HL-60 (cell line): ENCODE data around the gene BBS4.
A peak's percentile ranks its signal among the peaks of the same experiment; 100 is the strongest.

ENCODE experiments used
- DNase-seq, 2 experiments: peaks; one replicate each; pipeline ENCODE4 v3.0.0-alpha.2; 2010 to 2020; ENCODE audit warnings: low read depth in 1 of 2, low spot score in 1 of 2
- H3K27ac ChIP-seq: fragments of 250-450 bp; sonication (Bioruptor Pico); replicated peaks from 2 replicates; pipeline ENCODE4 v1.5.1; 2020; ENCODE audit warnings: mild to moderate bottlenecking, moderate library complexity
- H3K27me3 ChIP-seq: fragments of 250-450 bp; sonication (Bioruptor Pico); 2 replicates; pipeline ENCODE4 v1.5.1; 2021; ENCODE audit warnings: mild to moderate bottlenecking, moderate library complexity; ENCODE audit not compliant: insufficient read depth, poor library complexity, severe bottlenecking
- H3K4me3 ChIP-seq: replicated peaks from 2 replicates; pipeline ENCODE4 v1.5.1; 2011; ENCODE audit warnings: mild to moderate bottlenecking, control low read depth, low read length; ENCODE audit not compliant: insufficient read depth
- GABPA ChIP-seq: IDR thresholded peaks from 2 replicates; pipeline ENCODE4 v1.6.1; 2012; ENCODE audit warnings: low read depth
- POLR2AphosphoS5 ChIP-seq: IDR thresholded peaks from 2 replicates; pipeline ENCODE4 v1.6.1; 2012; ENCODE audit warnings: low read depth
- SPI1 ChIP-seq: IDR thresholded peaks from 2 replicates; pipeline ENCODE4 v1.6.1; 2012; ENCODE audit warnings: low read depth, mild to moderate bottlenecking, borderline replicate concordance
- TF ChIP-seq, protein P1 (sequence below): IDR thresholded peaks from 2 replicates; pipeline ENCODE4 v1.6.1; 2012; ENCODE audit warnings: low read depth; ENCODE audit not compliant: insufficient replicate concordance
- TF ChIP-seq, protein P2 (sequence below): IDR thresholded peaks from one replicate; pipeline ENCODE4 v1.5.1; 2011; ENCODE audit warnings: low read length, control low read depth, inconsistent platforms; ENCODE audit not compliant: insufficient read depth

BBS4 gene

DNA sequence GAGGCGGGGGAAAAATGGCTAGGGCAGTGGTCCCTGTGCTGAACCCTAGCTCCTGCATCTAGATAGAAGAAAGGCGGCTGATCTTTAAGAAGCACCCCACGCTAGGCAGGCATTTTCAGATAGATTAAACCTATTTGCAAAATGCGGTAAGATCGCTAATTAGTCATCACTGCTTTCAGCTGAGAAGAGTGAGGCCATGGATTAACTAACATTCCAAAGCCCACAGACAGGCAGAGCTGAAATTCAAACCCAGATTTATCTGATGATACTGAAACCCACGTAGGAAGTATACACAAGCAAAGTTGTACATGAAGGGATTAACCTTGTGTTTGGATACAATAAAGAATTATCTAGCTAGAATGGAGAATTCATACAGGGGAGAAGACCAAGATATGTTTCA is 92.8 kb downstream of the BBS4 start:
- TF ChIP-seq POLR2AphosphoS5 (no peak), SPI1 (no peak), GABPA (no peak)
- TF ChIP-seq, protein P1, sequence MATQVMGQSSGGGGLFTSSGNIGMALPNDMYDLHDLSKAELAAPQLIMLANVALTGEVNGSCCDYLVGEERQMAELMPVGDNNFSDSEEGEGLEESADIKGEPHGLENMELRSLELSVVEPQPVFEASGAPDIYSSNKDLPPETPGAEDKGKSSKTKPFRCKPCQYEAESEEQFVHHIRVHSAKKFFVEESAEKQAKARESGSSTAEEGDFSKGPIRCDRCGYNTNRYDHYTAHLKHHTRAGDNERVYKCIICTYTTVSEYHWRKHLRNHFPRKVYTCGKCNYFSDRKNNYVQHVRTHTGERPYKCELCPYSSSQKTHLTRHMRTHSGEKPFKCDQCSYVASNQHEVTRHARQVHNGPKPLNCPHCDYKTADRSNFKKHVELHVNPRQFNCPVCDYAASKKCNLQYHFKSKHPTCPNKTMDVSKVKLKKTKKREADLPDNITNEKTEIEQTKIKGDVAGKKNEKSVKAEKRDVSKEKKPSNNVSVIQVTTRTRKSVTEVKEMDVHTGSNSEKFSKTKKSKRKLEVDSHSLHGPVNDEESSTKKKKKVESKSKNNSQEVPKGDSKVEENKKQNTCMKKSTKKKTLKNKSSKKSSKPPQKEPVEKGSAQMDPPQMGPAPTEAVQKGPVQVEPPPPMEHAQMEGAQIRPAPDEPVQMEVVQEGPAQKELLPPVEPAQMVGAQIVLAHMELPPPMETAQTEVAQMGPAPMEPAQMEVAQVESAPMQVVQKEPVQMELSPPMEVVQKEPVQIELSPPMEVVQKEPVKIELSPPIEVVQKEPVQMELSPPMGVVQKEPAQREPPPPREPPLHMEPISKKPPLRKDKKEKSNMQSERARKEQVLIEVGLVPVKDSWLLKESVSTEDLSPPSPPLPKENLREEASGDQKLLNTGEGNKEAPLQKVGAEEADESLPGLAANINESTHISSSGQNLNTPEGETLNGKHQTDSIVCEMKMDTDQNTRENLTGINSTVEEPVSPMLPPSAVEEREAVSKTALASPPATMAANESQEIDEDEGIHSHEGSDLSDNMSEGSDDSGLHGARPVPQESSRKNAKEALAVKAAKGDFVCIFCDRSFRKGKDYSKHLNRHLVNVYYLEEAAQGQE, result no peak
- TF ChIP-seq, protein P2, sequence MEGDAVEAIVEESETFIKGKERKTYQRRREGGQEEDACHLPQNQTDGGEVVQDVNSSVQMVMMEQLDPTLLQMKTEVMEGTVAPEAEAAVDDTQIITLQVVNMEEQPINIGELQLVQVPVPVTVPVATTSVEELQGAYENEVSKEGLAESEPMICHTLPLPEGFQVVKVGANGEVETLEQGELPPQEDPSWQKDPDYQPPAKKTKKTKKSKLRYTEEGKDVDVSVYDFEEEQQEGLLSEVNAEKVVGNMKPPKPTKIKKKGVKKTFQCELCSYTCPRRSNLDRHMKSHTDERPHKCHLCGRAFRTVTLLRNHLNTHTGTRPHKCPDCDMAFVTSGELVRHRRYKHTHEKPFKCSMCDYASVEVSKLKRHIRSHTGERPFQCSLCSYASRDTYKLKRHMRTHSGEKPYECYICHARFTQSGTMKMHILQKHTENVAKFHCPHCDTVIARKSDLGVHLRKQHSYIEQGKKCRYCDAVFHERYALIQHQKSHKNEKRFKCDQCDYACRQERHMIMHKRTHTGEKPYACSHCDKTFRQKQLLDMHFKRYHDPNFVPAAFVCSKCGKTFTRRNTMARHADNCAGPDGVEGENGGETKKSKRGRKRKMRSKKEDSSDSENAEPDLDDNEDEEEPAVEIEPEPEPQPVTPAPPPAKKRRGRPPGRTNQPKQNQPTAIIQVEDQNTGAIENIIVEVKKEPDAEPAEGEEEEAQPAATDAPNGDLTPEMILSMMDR, result no peak
- Histone ChIP-seq H3K27me3 (no peaks in the 10 kb centered on the region), H3K4me3 (no peak overlapping the region), H3K27ac (no peak overlapping the region)
- no peak for DNase-seq

DNA sequence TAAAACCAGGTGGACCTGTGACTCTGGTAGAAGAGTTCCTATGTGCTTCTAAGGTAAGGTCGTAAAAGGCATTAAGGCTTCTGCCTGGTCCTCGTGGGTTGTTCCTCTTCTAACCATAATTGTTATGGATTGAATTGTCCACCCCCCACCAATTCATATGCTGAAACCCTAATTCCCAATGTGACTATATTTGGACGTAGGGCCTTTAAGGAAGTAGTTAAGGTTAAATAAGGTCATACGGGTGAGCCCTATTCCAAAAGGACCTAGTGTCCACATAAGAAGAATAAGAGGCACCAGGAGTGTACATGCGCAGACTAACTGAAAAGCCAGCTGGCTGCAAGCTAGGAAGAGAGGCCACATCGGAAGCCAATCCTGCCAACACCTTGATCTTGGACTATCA is 95.6 kb downstream of the BBS4 start:
- H3K27ac ChIP-seq, result no peak overlapping the region
- H3K4me3 ChIP-seq, result peak overlapping the region; percentile 87

DNA sequence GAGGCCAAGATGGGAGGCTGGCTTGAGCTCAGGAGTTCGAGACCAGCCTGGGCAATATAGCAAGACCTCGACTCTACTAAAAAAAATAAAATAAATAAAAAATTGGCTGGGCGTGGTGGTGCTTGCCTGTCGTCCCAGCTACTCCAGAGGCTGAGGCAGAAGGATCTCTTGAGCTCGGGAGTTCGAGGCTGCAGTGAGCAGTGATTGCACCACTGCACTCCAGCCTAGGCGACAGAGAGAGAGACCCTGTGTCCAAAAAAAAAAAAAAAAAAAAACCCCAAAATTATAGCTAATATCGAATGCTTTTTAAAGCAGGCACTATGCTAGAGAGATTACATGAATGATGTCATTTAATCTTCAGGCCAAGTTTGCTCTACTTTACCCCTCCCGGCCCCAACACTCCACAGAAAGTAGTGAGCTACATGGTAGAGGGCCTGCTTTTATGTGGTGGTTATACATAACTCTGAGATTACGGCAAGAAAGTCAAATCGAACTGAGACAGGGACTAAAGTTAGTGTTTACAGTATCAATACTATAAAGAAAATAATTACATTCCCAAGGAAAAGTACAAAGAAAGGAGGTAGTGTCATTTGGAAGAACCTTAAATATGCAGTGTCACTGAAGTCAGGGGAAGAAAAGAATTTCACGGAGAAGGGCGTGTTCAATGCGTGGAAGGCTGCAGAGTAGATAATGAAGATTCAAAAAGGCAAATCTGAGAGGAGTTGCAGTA is 96.4 kb downstream of the BBS4 start:
- Histone ChIP-seq H3K27ac (peak overlapping the region; percentile 96), H3K4me3 (peak overlapping the region; percentile 87), H3K27me3 (no peaks in the 10 kb centered on the region)
- no peak for DNase-seq
- TF ChIP-seq GABPA (no peak), SPI1 (no peak)

More for the DNA sequence above, 95.6 kb downstream of the BBS4 start:
- no peak for DNase-seq
- TF ChIP-seq, protein P2, result no peak
- TF ChIP-seq GABPA, result no peak
- no peak for TF ChIP-seq POLR2AphosphoS5
- TF ChIP-seq, protein P1, result no peak
- no peak for TF ChIP-seq SPI1
- no peaks in the 10 kb centered on the region for H3K27me3 ChIP-seq

DNA sequence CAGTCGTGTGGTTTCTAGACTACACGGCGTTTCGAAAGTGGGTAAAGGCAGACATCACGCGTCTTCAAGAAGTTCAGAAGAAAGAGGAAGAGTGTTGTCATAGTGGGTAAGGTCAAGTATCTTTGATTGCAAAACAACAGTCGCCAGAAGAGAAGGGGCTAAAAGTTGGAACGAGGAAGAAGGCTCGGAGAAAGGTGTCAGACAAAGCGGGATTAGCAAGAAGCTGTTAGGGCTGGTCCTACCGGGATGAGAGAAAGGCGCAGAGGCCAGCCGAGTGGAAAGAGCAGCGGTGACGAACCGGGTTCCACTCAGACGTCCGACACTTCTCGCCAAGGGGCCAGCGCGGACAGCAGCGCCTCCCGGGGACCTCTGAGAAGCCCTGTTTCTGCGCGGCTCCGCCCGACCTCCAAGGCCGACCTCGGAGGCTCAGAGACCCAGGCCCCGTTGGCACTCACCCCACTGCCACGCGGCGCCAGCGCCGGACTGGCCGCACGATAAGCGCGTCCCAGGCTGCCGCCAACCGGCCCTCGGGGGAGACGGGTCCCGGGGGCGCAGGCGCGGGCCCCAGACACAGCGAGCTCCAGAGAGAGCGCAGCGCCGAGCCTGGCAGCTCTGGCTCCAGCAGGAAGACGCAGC is 97.1 kb downstream of the BBS4 start:
- Histone ChIP-seq H3K27ac (peak overlapping the region; percentile 96), H3K27me3 (no peaks in the 10 kb centered on the region), H3K4me3 (peak overlapping the region; percentile 87)
- TF ChIP-seq GABPA, result peak; percentile 38; the same call in 1 of the 2 replicates
- TF ChIP-seq POLR2AphosphoS5, result peak; percentile 13; the same call in 1 of the 2 replicates
- TF ChIP-seq SPI1, result peak; percentile 93
- TF ChIP-seq, protein P1, result no peak
- peak; percentile 77 to 92 for DNase-seq
